Right renal cortex interstitium (tissue), 3 donors: Measurements from ENCODE around the gene STING1. TPM values are rescaled to one million over a fixed set of nuclear protein-coding genes. Genes with fewer than 3 reads are reported as not detected.
"Not testable (repeated sequence)": the region's sequence is repeated elsewhere in the genome, so short reads cannot be mapped to it uniquely, and the experiment has no call there.

Experiments used
- DNase-seq, 3 donors: peaks; one replicate each; pipeline ENCODE4 v3.0.0-alpha.2; 2013; ENCODE audit warnings: low read depth in 3 of 3, low spot score in 2 of 3
- polyA plus RNA-seq, 3 donors: library from polyadenylated mRNA; unstranded; fragments of 120-200 nt; gene quantifications; one replicate each; pipeline ENCODE4 v1.2.1, GENCODE V29; 2013; ENCODE audit not compliant: insufficient read length in 3 of 3

STING1 gene
- polyA plus RNA-seq, 3 donors: 24.4 to 27.8 (median 24.7) TPM

DNA sequence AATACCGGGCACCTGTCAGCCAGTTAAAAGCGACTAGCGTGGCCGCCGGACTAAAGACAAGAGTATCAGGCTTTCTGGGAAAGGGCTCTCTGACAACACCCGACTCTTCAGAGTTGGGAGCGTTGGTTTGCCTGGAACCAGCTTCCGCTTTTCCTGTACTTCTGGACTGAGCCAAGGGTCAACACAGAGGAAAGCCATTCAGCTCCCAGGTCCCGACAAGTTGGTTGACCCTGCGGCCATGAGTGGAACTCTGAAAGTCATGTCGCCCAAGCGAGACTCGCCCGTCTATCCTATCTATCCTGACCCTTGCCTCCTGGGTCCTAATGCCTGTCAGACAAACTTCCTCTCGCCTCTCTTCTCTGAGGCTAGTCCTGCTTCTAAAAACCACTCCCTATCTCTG, 21.3 kb upstream of the STING1 start:
- DNase-seq: not testable (repeated sequence)

GRCh38 chr5:139503036-139503817, 20.7 kb upstream of the STING1 start:
- not testable (repeated sequence) for DNase-seq

DNA sequence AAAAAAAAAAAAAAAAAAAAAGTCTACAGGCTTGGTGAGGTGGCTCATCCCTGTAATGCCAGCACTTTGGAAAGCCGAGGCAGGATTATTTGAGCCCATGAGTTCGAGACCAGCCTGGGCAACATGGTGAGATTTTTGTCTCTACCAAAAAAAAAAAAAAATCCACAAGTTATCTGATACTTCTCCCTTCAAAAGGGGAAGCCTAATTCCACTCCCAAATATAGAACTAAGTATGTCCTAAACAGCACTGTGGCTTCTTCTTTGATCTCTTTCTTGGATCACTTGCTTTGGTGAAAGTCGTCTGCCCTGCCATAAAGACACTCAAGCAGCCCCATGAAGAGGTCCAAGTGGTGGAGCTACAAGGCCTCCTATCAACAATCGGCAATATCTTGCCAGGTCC, 18.8 kb upstream of the STING1 start:
- DNase-seq: no peak

- DNase-seq: no peak
Measured at GRCh38 chr5:139495638-139496435, 13.3 kb upstream of the STING1 start.

- DNase-seq: no peak
Measured at GRCh38 chr5:139494832-139495231, 12.3 kb upstream of the STING1 start.

GRCh38 chr5:139494256-139494655, 11.7 kb upstream of the STING1 start:
- DNase-seq: no peak

DNA sequence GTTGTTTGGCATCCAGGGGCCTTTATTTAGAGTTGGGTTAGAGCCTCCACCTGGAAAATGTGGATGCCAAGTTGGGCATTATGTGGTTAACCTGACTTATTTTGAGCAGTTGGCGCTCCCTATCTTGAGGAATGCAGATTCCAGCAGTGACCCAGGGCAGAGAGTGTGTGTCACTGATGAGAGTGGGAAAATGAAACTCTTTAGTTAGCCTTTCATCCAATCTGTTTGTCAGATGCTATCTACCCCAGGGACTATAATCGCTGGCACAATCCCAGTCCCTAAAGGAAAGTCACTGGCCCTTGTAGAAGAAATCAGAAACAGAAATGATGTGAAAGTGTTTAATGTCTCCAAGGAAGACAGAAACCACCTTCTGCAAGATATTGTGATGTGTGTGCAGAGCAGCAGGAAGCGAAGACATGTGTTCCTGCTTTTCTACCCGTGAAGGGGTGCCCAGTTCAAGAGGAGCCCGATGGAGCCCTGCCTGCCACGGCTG, 10.2 kb upstream of the STING1 start:
- no peak for DNase-seq

DNA sequence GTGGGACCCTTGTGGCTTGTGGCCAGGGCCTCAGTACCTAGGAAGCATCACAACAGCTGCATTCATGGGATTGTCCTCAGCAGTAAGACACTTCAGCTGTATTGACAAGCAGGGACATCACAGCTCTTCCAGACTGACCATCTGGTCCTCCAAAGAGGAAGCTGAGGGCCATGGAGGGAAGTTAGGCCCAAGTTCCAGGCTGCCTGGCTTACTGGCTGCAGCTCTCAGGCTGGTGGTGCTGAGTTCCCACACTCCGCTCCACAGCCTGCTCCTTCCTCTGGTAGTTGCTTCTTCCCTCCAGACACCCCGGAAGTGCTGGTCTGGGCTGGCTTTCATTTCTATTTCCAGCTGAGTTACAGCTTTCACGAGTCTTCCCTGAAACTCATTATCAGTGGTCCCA, 5.7 kb upstream of the STING1 start:
- DNase-seq: no peak

GRCh38 chr5:139486201-139486600, 3.6 kb upstream of the STING1 start:
- DNase-seq: no peak

DNA sequence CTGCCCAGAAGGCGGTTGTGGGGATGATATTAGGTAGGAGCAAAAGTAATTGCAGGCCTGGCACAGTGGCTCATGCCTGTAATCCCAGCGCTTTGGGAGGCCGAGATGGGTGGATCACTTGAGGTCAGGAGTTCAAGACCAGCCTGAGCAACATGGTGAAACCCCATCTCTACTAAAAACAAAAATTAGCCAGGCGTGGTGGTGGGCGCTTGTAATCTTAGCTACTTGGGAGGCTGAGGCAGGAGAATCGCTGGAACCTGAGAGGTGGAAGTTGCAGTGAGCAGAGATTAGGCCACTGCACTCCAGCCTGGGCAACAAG, 291 bp upstream of the STING1 start:
- not testable (repeated sequence) for DNase-seq

GRCh38 chr5:139481580-139482049, 943 bp downstream of the STING1 start:
- DNase-seq: no peak

DNA sequence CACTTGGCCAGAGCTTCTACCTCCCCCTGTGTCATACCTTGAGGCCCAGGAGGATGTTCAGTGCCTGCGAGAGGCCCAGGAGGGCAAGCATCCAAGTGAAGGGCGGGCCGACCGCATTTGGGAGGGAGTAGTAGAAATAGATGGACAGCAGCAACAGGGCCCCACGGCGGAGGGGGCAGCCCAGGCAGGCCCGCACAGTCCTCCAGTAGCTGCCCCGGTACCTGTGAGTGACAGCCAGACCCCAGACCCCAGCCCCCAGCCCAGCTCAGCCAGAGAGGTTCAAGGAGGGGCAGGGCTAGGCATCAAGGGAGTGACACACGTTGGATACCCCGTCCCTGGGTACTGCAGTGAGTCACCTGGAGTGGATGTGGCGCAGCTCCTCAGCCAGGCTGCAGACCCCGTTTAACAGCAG, 1.4 kb downstream of the STING1 start:
- no peak for DNase-seq

- DNase-seq: not testable (repeated sequence)
Measured at GRCh38 chr5:139479729-139480128, 2.8 kb downstream of the STING1 start.

- not testable (repeated sequence) for DNase-seq
Measured at GRCh38 chr5:139478657-139479423, 3.7 kb downstream of the STING1 start.

GRCh38 chr5:139475865-139476617, 6.5 kb downstream of the STING1 start:
- no peak for DNase-seq

DNA sequence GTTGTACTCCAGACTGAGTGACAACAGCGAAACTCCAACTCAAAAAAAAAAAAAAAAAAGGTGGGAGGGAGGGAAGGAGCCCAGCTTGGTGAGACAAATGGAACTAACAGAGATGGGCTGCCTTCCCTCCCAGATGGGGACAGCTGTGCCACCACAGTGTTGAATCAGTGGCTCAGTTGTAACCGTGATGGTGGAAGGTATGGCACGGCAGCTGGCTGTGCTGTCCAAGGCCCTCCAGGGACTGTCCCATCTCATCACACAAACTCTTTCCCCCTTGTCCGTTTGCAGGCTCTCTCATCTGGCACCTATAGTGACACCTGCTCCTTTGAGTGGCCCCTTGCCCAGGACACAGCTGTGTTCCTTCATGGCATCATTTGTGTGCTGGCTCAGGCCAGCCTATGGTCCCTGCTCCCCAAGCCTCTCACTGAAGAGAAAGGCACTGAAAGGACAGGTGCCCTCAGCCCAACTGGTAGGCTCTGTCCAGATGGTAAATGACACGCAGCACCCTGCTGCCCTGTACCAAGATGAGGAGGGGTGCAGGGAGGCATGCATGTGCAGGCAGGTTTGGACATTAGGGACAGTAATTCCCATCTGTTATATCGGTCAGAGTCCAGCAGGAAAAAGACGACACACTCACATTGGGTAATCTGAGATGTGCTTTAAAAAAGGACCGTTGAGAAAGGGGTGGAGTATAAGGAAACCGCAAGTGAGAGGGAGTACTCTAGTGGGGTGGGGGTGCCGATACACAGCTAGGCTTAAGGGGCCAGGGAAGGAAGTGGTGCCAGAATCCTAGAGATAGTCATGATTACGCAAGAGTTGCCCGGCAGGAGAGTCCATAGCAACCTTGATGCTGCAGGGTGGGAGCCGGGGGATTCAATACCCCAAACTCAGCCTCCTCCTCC, 7.4 kb downstream of the STING1 start:
- no peak for DNase-seq

GRCh38 chr5:139473565-139473964, 9.0 kb downstream of the STING1 start:
- no peak for DNase-seq

GRCh38 chr5:139473105-139473504, 9.5 kb downstream of the STING1 start:
- no peak for DNase-seq

DNA sequence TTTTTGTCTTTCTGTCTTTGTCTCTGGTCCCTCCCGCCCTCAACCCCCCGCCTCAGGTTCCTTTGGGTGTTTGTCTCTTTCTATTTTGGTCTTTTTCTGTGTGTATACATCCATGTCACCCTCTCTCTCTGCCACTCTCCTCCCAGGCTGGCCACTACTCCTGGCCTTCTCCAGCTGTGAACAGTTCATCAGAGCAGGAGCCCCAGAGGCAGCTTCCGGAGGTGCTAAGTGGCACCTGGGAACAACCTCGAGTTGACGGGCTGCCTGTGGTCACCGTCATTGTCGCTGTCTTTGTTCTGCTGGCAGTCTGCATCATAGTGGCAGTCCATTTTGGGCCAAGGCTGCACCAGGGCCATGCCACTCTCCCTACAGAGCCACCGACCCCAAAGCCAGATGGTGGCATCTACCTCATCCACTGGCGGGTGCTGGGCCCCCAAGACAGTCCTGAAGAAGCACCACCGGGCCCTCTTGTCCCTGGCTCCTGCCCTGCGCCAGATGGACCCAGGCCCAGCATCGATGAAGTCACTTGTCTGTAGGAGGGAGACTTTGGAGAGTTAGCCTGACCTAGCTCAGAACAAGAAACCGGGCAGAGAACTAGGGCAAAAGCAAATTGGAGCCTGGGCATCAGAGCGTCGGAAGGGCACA, 10.1 kb downstream of the STING1 start:
- DNase-seq: no peak
